Small intestine (tissue), 7 donors: ENCODE results near the gene GNL2. TPM values are rescaled to one million over a fixed set of nuclear protein-coding genes. Genes with fewer than 3 reads are reported as not detected.
"Not testable (repeated sequence)": the region's sequence is repeated elsewhere in the genome, so short reads cannot be mapped to it uniquely, and the experiment has no call there.

Experiments used
- DNase-seq, 2 donors: peaks; one replicate each; pipeline versions ENCODE4 v3.0.0 to v3.0.0-alpha.2; 2013
- FAIRE-seq: peaks from 2 replicates; lab custom pipeline; 2012; peaks lifted over from hg19 to GRCh38; lab: Jason Lieb, UNC
- H3K27ac ChIP-seq, 3 donors: one replicate each; pipeline ENCODE4 v1.5.1; 2013; ENCODE audit warnings: low read length in 2 of 3, mild to moderate bottlenecking in 2 of 3, control low read depth in 1 of 3, inconsistent platforms in 1 of 3, low read depth in 1 of 3, moderate library complexity in 1 of 3
- H3K27me3 ChIP-seq, 3 donors: one replicate each; pipeline ENCODE4 v1.6.1; 2013; ENCODE audit warnings: low read length in 3 of 3, inconsistent platforms in 1 of 3; ENCODE audit not compliant: control insufficient read depth in 3 of 3, insufficient read depth in 3 of 3
- H3K36me3 ChIP-seq, 3 donors: one replicate each; pipeline ENCODE4 v1.6.1; 2013; ENCODE audit warnings: low read length in 3 of 3, inconsistent platforms in 1 of 3, low read depth in 1 of 3, mild to moderate bottlenecking in 1 of 3, moderate library complexity in 1 of 3; ENCODE audit not compliant: control insufficient read depth in 3 of 3, insufficient read depth in 2 of 3
- H3K4me1 ChIP-seq, 3 donors: one replicate each; pipeline ENCODE4 v1.6.1; 2013; ENCODE audit warnings: low read length in 2 of 3, inconsistent platforms in 1 of 3, low read depth in 1 of 3, mild to moderate bottlenecking in 1 of 3, moderate library complexity in 1 of 3; ENCODE audit not compliant: control insufficient read depth in 3 of 3, insufficient read depth in 2 of 3
- H3K4me3 ChIP-seq, 3 donors: one replicate each; pipeline ENCODE4 v1.5.1; 2013; ENCODE audit warnings: low read length in 3 of 3, control low read depth in 1 of 3, inconsistent platforms in 1 of 3, low read depth in 1 of 3, mild to moderate bottlenecking in 1 of 3, moderate library complexity in 1 of 3
- H3K9me3 ChIP-seq, 2 donors: one replicate each; pipeline ENCODE4 v1.6.1; 2013; ENCODE audit warnings: low read depth in 1 of 2, low read length in 1 of 2; ENCODE audit not compliant: control insufficient read depth in 2 of 2, insufficient read depth in 1 of 2
- WGBS, 3 donors: extraction: QIAGEN DNeasy Blood & Tissue Kit; methylation state at CpG; one replicate each; pipeline ENCODE4 v1.1.7; 2013; 5-methylcytosine and 5-hydroxymethylcytosine counted together
- polyA plus RNA-seq, 4 donors: library from polyadenylated mRNA; stranded (reverse) in 3 of 4; unstranded in 1 of 4; fragments of 200-250 nt in 3 of 4; fragments of 120-200 nt in 1 of 4; gene quantifications; one replicate each; pipeline versions ENCODE4 v1.2.1 to v1.2.3, GENCODE V29; 2013
- donor health status: healthy with polysubstance abuse.
- donor health status: control.
- donor health status: control.
- donor health status: Bipolar disorder and iron deficiency.
- donor health status: healthy.

Gene GNL2
- polyA plus RNA-seq, 4 donors: 29.4 to 67.8 (median 45.5) TPM

- H3K4me3 ChIP-seq: peak overlapping the region; percentile 89 to 97 (median 93)
- peak overlapping the region; percentile 77 to 91 (median 82) for H3K27ac ChIP-seq
- no peaks in the 10 kb centered on the region for H3K27me3 ChIP-seq
- WGBS, 3 donors: 2% methylated on average over 11 of the region's 11 CpGs
- DNase-seq: no peak
- H3K4me1 ChIP-seq: peaks cover 2 to 14% (median 10%) of the 10 kb centered on the region in 3 donors
- H3K36me3 ChIP-seq: peaks cover 1 to 13% (median 2%) of the 10 kb centered on the region in 3 donors
- FAIRE-seq: no peak
- peaks cover 0 to 3% of the 10 kb centered on the region in 2 donors for H3K9me3 ChIP-seq
Observed at GRCh38 chr1:37553598-37553926, 42.2 kb downstream of the GNL2 start.

GRCh38 chr1:37549341-37549740 lies 46.4 kb downstream of the GNL2 start:
- FAIRE-seq (no peak), DNase-seq (no peak)
- Histone ChIP-seq H3K4me1 (peaks cover 1 to 10% (median 2%) of the 10 kb centered on the region in 3 donors), H3K36me3 (peaks cover 5 to 24% (median 7%) of the 10 kb centered on the region in 3 donors), H3K9me3 (peaks cover 0 to 1% of the 10 kb centered on the region in 2 donors), H3K27ac (no peak overlapping the region), H3K27me3 (no peaks in the 10 kb centered on the region), H3K4me3 (no peak overlapping the region)
- WGBS, 3 donors: 91 to 94% (median 93%) methylated on average over 6 of the region's 6 CpGs

GRCh38 chr1:37545019-37545418 lies 50.7 kb downstream of the GNL2 start:
- Histone ChIP-seq H3K27ac (no peak overlapping the region), H3K36me3 (peaks cover 8 to 37% (median 10%) of the 10 kb centered on the region in 3 donors), H3K4me3 (no peak overlapping the region), H3K4me1 (no peaks in the 10 kb centered on the region), H3K9me3 (no peaks in the 10 kb centered on the region), H3K27me3 (no peaks in the 10 kb centered on the region)
- WGBS, 3 donors: 76 to 83% (median 80%) methylated on average over 5 of the region's 5 CpGs
- FAIRE-seq (no peak), DNase-seq (no peak)

- Histone ChIP-seq H3K4me3 (no peak overlapping the region), H3K4me1 (no peaks in the 10 kb centered on the region), H3K36me3 (peaks cover 8 to 40% (median 13%) of the 10 kb centered on the region in 3 donors), H3K27ac (no peak overlapping the region), H3K27me3 (no peaks in the 10 kb centered on the region), H3K9me3 (no peaks in the 10 kb centered on the region)
- DNase-seq: no peak
- no peak for FAIRE-seq
- WGBS, 3 donors: 97 to 99% (median 98%) methylated on average over 21 of the region's 21 CpGs
Observed at GRCh38 chr1:37544530-37544929, 51.2 kb downstream of the GNL2 start.

GRCh38 chr1:37540036-37540785 lies 55.5 kb downstream of the GNL2 start:
- 95 to 98% (median 97%) methylated on average over 30 of the region's 30 CpGs for WGBS, 3 donors
- H3K4me3 ChIP-seq: no peak overlapping the region
- no peaks in the 10 kb centered on the region for H3K27me3 ChIP-seq
- peaks cover 11 to 43% (median 14%) of the 10 kb centered on the region in 3 donors for H3K36me3 ChIP-seq
- no peak for DNase-seq
- H3K9me3 ChIP-seq: no peaks in the 10 kb centered on the region
- H3K27ac ChIP-seq: no peak overlapping the region
- no peaks in the 10 kb centered on the region for H3K4me1 ChIP-seq
- FAIRE-seq: no peak

- not testable (repeated sequence) for H3K4me1 ChIP-seq, FAIRE-seq, H3K27me3 ChIP-seq, DNase-seq, H3K27ac ChIP-seq, H3K9me3 ChIP-seq, H3K4me3 ChIP-seq
- 93 to 96% (median 95%) methylated on average over 10 of the region's 10 CpGs for WGBS, 3 donors
- H3K36me3 ChIP-seq: peaks cover 11 to 35% (median 14%) of the 10 kb centered on the region in 3 donors
Observed at GRCh38 chr1:37539154-37539553, 56.6 kb downstream of the GNL2 start.

GRCh38 chr1:37537378-37537777 lies 58.4 kb downstream of the GNL2 start:
- no peak overlapping the region for H3K27ac ChIP-seq
- no peak for FAIRE-seq
- H3K36me3 ChIP-seq: peaks cover 11 to 24% (median 14%) of the 10 kb centered on the region in 3 donors
- no peaks in the 10 kb centered on the region for H3K27me3 ChIP-seq
- peaks cover 0 to 3% (median 0%) of the 10 kb centered on the region in 3 donors for H3K4me1 ChIP-seq
- 74 to 87% (median 80%) methylated on average over 2 of the region's 2 CpGs for WGBS, 3 donors
- no peaks in the 10 kb centered on the region for H3K9me3 ChIP-seq
- DNase-seq: no peak
- no peak overlapping the region for H3K4me3 ChIP-seq

GRCh38 chr1:37533317-37534093 lies 62.2 kb downstream of the GNL2 start:
- 83 to 92% (median 89%) methylated on average over 4 of the region's 4 CpGs for WGBS, 3 donors
- no peak for FAIRE-seq
- peaks cover 0 to 3% (median 0%) of the 10 kb centered on the region in 3 donors for H3K4me1 ChIP-seq
- H3K36me3 ChIP-seq: peaks cover 3 to 7% (median 5%) of the 10 kb centered on the region in 3 donors
- no peaks in the 10 kb centered on the region for H3K9me3 ChIP-seq
- no peak overlapping the region for H3K4me3 ChIP-seq
- no peak for DNase-seq
- no peaks in the 10 kb centered on the region for H3K27me3 ChIP-seq
- H3K27ac ChIP-seq: no peak overlapping the region
